Kasumi-1 (cell line): ENCODE data around the gene GADL1.
A peak's percentile ranks its signal among the peaks of the same experiment; 100 is the strongest.

ENCODE experiments used
- DNase-seq, 2 experiments: peaks; one replicate each; lab custom pipeline; 2025; lab: John Stamatoyannopoulos, UW

The GADL1 gene

GRCh38 chr3:30894521-30895251 lies at the start of gene GADL1:
Gene GADL1 (minus strand): TSS chr3:30894661. CDS start chr3:30894614, 47 bp downstream.
- peak; percentile 13 to 31 for DNase-seq

GRCh38 chr3:30944124-30944523 lies 49.7 kb upstream of the GADL1 start:
- DNase-seq: no peak

GRCh38 chr3:30943206-30943605 lies 48.7 kb upstream of the GADL1 start:
- no peak for DNase-seq

GRCh38 chr3:30941342-30941741 lies 46.9 kb upstream of the GADL1 start:
- DNase-seq: no peak

- DNase-seq: no peak
These were observed 46.3 kb upstream of the GADL1 start for GRCh38 chr3:30940740-30941139.

- peak; percentile 31 to 56 for DNase-seq
These were observed 39.7 kb upstream of the GADL1 start for GRCh38 chr3:30934208-30934550.

- no peak for DNase-seq
These were observed 39.2 kb upstream of the GADL1 start for GRCh38 chr3:30933478-30934207.

- no peak for DNase-seq
These were observed 38.1 kb upstream of the GADL1 start for GRCh38 chr3:30932513-30933098.

- DNase-seq: no peak
These were observed 30.3 kb upstream of the GADL1 start for GRCh38 chr3:30924763-30925162.

- DNase-seq: no peak
These were observed 25.1 kb upstream of the GADL1 start for GRCh38 chr3:30919564-30919963.

GRCh38 chr3:30918761-30919160 lies 24.3 kb upstream of the GADL1 start:
- no peak for DNase-seq

- DNase-seq: no peak
These were observed 21.3 kb upstream of the GADL1 start for GRCh38 chr3:30915782-30916181.

- DNase-seq: no peak
These were observed 20.2 kb upstream of the GADL1 start for GRCh38 chr3:30914696-30915095.

- DNase-seq: no peak
These were observed 18.7 kb upstream of the GADL1 start for GRCh38 chr3:30913176-30913575.

- no peak for DNase-seq
These were observed 17.8 kb upstream of the GADL1 start for GRCh38 chr3:30912301-30912700.

- DNase-seq: no peak
These were observed 14.1 kb upstream of the GADL1 start for GRCh38 chr3:30908456-30909037.

GRCh38 chr3:30904996-30905395 lies 10.5 kb upstream of the GADL1 start:
- no peak for DNase-seq

GRCh38 chr3:30895329-30895728 lies 868 bp upstream of the GADL1 start:
- DNase-seq: no peak

GRCh38 chr3:30893678-30894325 lies 659 bp downstream of the GADL1 start:
- DNase-seq: no peak

- peak; percentile 4 to 6 for DNase-seq
These were observed 3.6 kb downstream of the GADL1 start for GRCh38 chr3:30890907-30891306.

GRCh38 chr3:30886888-30887287 lies 7.6 kb downstream of the GADL1 start:
- DNase-seq: no peak

- DNase-seq: no peak
These were observed 15.6 kb downstream of the GADL1 start for GRCh38 chr3:30878862-30879261.
